RWPE2 (cell line): ENCODE measurements around the gene FRY.

Experiments
- ATAC-seq: fragments of 200-7000 bp; cut with Tn5 transposase; 3 replicates; pipeline ENCODE4 v1.9.1; 2021; ENCODE audit warnings: low read depth
- DNase-seq: peaks from one replicate; pipeline ENCODE4 v3.0.0-alpha.2; 2020; ENCODE audit warnings: low spot score
- H3K27ac ChIP-seq: fragments of 450-650 bp; 2 replicates; pipeline ENCODE4 v1.5.1; 2017; ENCODE audit warnings: mild to moderate bottlenecking; ENCODE audit not compliant: poor library complexity, severe bottlenecking
- H3K27me3 ChIP-seq: fragments of 250-450 bp; sonication (Bioruptor Pico); 2 replicates; pipeline ENCODE4 v1.5.1; 2021; ENCODE audit warnings: mild to moderate bottlenecking, moderate library complexity; ENCODE audit not compliant: insufficient read depth, poor library complexity, severe bottlenecking
- H3K36me3 ChIP-seq: fragments of 250-450 bp; sonication (Bioruptor Pico); 2 replicates; pipeline ENCODE4 v1.5.1; 2020; ENCODE audit warnings: low read depth, mild to moderate bottlenecking, moderate library complexity
- H3K4me1 ChIP-seq: fragments of 250-450 bp; sonication (Bioruptor Pico); 2 replicates; pipeline ENCODE4 v1.5.1; 2021; ENCODE audit warnings: mild to moderate bottlenecking, moderate library complexity; ENCODE audit not compliant: insufficient read depth, poor library complexity, severe bottlenecking
- H3K4me3 ChIP-seq: fragments of 250-450 bp; sonication (Bioruptor Pico); 2 replicates; pipeline ENCODE4 v1.5.1; 2021; ENCODE audit warnings: mild to moderate bottlenecking, moderate library complexity; ENCODE audit not compliant: severe bottlenecking
- H3K9me3 ChIP-seq: fragments of 250-450 bp; sonication (Bioruptor Pico); 2 replicates; pipeline ENCODE4 v1.5.1; 2021; ENCODE audit warnings: mild to moderate bottlenecking, moderate library complexity; ENCODE audit not compliant: severe bottlenecking
- TF ChIP-seq, protein P1 (sequence below): fragments of 450-650 bp; IDR thresholded peaks from one replicate; pipeline ENCODE4 v1.5.1; 2017; ENCODE audit warnings: mild to moderate bottlenecking, moderate library complexity; ENCODE audit not compliant: poor library complexity, severe bottlenecking

Gene FRY

GRCh38 chr13:32187651-32188050, 156.1 kb downstream of the FRY start:
- no peak overlapping the region for H3K4me3 ChIP-seq
- TF ChIP-seq, protein P1, sequence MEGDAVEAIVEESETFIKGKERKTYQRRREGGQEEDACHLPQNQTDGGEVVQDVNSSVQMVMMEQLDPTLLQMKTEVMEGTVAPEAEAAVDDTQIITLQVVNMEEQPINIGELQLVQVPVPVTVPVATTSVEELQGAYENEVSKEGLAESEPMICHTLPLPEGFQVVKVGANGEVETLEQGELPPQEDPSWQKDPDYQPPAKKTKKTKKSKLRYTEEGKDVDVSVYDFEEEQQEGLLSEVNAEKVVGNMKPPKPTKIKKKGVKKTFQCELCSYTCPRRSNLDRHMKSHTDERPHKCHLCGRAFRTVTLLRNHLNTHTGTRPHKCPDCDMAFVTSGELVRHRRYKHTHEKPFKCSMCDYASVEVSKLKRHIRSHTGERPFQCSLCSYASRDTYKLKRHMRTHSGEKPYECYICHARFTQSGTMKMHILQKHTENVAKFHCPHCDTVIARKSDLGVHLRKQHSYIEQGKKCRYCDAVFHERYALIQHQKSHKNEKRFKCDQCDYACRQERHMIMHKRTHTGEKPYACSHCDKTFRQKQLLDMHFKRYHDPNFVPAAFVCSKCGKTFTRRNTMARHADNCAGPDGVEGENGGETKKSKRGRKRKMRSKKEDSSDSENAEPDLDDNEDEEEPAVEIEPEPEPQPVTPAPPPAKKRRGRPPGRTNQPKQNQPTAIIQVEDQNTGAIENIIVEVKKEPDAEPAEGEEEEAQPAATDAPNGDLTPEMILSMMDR, result no peak
- DNase-seq (no peak), ATAC-seq (no peak)
- H3K4me1 ChIP-seq, result no peaks in the 10 kb centered on the region
- no peaks in the 10 kb centered on the region for H3K36me3 ChIP-seq
- no peak overlapping the region for H3K27ac ChIP-seq
- no peaks in the 10 kb centered on the region for H3K9me3 ChIP-seq
- H3K27me3 ChIP-seq, result no peaks in the 10 kb centered on the region

DNA sequence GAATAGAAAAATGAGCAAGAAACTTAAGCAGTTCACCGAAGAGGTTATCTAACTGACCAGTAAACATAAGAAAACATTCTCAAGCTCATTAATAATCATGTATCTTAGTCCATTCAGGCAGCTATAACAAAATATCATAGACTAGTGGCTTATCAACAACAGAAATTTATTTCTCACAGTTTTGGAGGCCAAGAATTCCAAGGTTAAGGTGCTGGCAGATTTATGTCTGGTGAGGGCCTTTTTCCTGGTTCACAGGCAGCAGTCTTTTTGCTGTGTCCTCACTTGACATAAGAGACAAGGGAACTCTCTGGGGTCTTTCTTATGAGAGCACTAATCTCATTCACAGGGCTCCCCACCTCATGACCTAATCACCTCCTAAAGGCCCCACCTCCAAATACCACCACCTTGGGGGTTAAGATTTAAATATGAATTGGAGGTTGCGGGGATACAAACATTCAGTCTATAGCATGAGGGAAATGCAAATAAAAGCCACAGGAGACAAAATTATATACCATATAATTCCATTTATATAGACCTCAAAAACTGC, 160.0 kb downstream of the FRY start:
- no peak overlapping the region for H3K4me3 ChIP-seq
- H3K9me3 ChIP-seq, result no peaks in the 10 kb centered on the region
- no peak overlapping the region for H3K27ac ChIP-seq
- no peaks in the 10 kb centered on the region for H3K4me1 ChIP-seq
- TF ChIP-seq, protein P1, result no peak
- ATAC-seq (no peak), DNase-seq (no peak)
- no peaks in the 10 kb centered on the region for H3K27me3 ChIP-seq
- no peaks in the 10 kb centered on the region for H3K36me3 ChIP-seq

GRCh38 chr13:32195713-32196112, 164.1 kb downstream of the FRY start:
- DNase-seq, result no peak
- Histone ChIP-seq H3K4me1 (no peaks in the 10 kb centered on the region), H3K9me3 (no peaks in the 10 kb centered on the region), H3K27me3 (no peaks in the 10 kb centered on the region), H3K36me3 (no peaks in the 10 kb centered on the region), H3K27ac (no peak overlapping the region), H3K4me3 (no peak overlapping the region)
- no peak for ATAC-seq
- TF ChIP-seq, protein P1, result no peak

- Histone ChIP-seq H3K4me1 (no peaks in the 10 kb centered on the region), H3K9me3 (no peaks in the 10 kb centered on the region), H3K27me3 (no peaks in the 10 kb centered on the region), H3K36me3 (no peaks in the 10 kb centered on the region), H3K4me3 (no peak overlapping the region), H3K27ac (no peak overlapping the region)
- TF ChIP-seq, protein P1, result no peak
- ATAC-seq, result no peak
- DNase-seq, result no peak
These were observed 167.6 kb downstream of the FRY start for GRCh38 chr13:32199168-32199567.

- TF ChIP-seq, protein P1, result no peak
- Histone ChIP-seq H3K4me1 (no peaks in the 10 kb centered on the region), H3K27ac (no peak overlapping the region), H3K27me3 (no peaks in the 10 kb centered on the region), H3K4me3 (no peak overlapping the region), H3K36me3 (no peaks in the 10 kb centered on the region), H3K9me3 (no peaks in the 10 kb centered on the region)
- DNase-seq, result no peak
- no peak for ATAC-seq
These were observed 169.2 kb downstream of the FRY start for GRCh38 chr13:32200741-32201140.
